ENCODE data around the gene GMDS. TPM values are rescaled to one million over a fixed set of nuclear protein-coding genes. Genes with fewer than 3 reads are reported as not detected.

GMDS gene
- total RNA-seq, 1 donor from 2014 or later, result 7.8 TPM

GRCh38 chr6:1616701-1617463, 628.5 kb downstream of the GMDS start:
- Histone ChIP-seq H3K27ac (ENCODE audit: low read depth, low read length) (no peak overlapping the region), H3K4me3 (ENCODE audit: low read length in 3 of 3) (no peak overlapping the region), H3K4me1 (ENCODE audit: control insufficient read depth in 3 of 3, insufficient read depth in 3 of 3, low read length in 3 of 3) (peaks cover 3 to 10% (median 8%) of the 10 kb centered on the region in 3 donors), H3K36me3 (ENCODE audit: control insufficient read depth in 3 of 3, insufficient read depth in 3 of 3, low read length in 3 of 3) (no peaks in the 10 kb centered on the region), H3K27me3 (ENCODE audit: control insufficient read depth in 3 of 3, insufficient read depth in 3 of 3, low read length in 3 of 3) (peaks cover 54 to 70% (median 60%) of the 10 kb centered on the region in 3 donors), H3K9me3 (ENCODE audit: control insufficient read depth in 3 of 3, low read length in 3 of 3) (no peaks in the 10 kb centered on the region), H3K9ac (ENCODE audit: low read depth in 1 of 3, low read length in 3 of 3) (no peak overlapping the region)

- peaks cover 53 to 67% (median 58%) of the 10 kb centered on the region in 3 donors for H3K27me3 ChIP-seq (ENCODE audit: control insufficient read depth in 3 of 3, insufficient read depth in 3 of 3, low read length in 3 of 3)
- no peaks in the 10 kb centered on the region for H3K9me3 ChIP-seq (ENCODE audit: control insufficient read depth in 3 of 3, low read length in 3 of 3)
- H3K9ac ChIP-seq (ENCODE audit: low read depth in 1 of 3, low read length in 3 of 3), result no peak overlapping the region
- H3K36me3 ChIP-seq (ENCODE audit: control insufficient read depth in 3 of 3, insufficient read depth in 3 of 3, low read length in 3 of 3), result no peaks in the 10 kb centered on the region
- H3K27ac ChIP-seq (ENCODE audit: low read depth, low read length), result no peak overlapping the region
- H3K4me3 ChIP-seq (ENCODE audit: low read length in 3 of 3), result no peak overlapping the region
- H3K4me1 ChIP-seq (ENCODE audit: control insufficient read depth in 3 of 3, insufficient read depth in 3 of 3, low read length in 3 of 3), result peaks cover 3 to 13% (median 9%) of the 10 kb centered on the region in 3 donors
Observed at GRCh38 chr6:1615853-1616420, 629.5 kb downstream of the GMDS start.

- Histone ChIP-seq H3K4me1 (ENCODE audit: control insufficient read depth in 3 of 3, insufficient read depth in 3 of 3, low read length in 3 of 3) (peaks cover 6 to 16% (median 9%) of the 10 kb centered on the region in 3 donors), H3K27me3 (ENCODE audit: control insufficient read depth in 3 of 3, insufficient read depth in 3 of 3, low read length in 3 of 3) (peaks cover 51 to 67% (median 57%) of the 10 kb centered on the region in 3 donors), H3K9me3 (ENCODE audit: control insufficient read depth in 3 of 3, low read length in 3 of 3) (no peaks in the 10 kb centered on the region), H3K9ac (ENCODE audit: low read depth in 1 of 3, low read length in 3 of 3) (no peak overlapping the region), H3K27ac (ENCODE audit: low read depth, low read length) (no peak overlapping the region), H3K4me3 (ENCODE audit: low read length in 3 of 3) (no peak overlapping the region), H3K36me3 (ENCODE audit: control insufficient read depth in 3 of 3, insufficient read depth in 3 of 3, low read length in 3 of 3) (no peaks in the 10 kb centered on the region)
Observed at GRCh38 chr6:1615151-1615852, 630.1 kb downstream of the GMDS start.

- H3K9ac ChIP-seq (ENCODE audit: low read depth in 1 of 3, low read length in 3 of 3), result no peak overlapping the region
- peaks cover 6 to 12% (median 9%) of the 10 kb centered on the region in 3 donors for H3K4me1 ChIP-seq (ENCODE audit: control insufficient read depth in 3 of 3, insufficient read depth in 3 of 3, low read length in 3 of 3)
- no peaks in the 10 kb centered on the region for H3K36me3 ChIP-seq (ENCODE audit: control insufficient read depth in 3 of 3, insufficient read depth in 3 of 3, low read length in 3 of 3)
- peaks cover 44 to 61% (median 50%) of the 10 kb centered on the region in 3 donors for H3K27me3 ChIP-seq (ENCODE audit: control insufficient read depth in 3 of 3, insufficient read depth in 3 of 3, low read length in 3 of 3)
- peak overlapping the region; percentile 44 for H3K27ac ChIP-seq (ENCODE audit: low read depth, low read length)
- H3K9me3 ChIP-seq (ENCODE audit: control insufficient read depth in 3 of 3, low read length in 3 of 3), result no peaks in the 10 kb centered on the region
- peak overlapping the region in 2 of 3 donors; percentile 49 to 58 for H3K4me3 ChIP-seq (ENCODE audit: low read length in 3 of 3)
Observed at GRCh38 chr6:1614448-1615150, 630.8 kb downstream of the GMDS start.

- peak overlapping the region; percentile 23 to 45 (median 38) for H3K9ac ChIP-seq (ENCODE audit: low read depth in 1 of 3, low read length in 3 of 3)
- H3K9me3 ChIP-seq (ENCODE audit: control insufficient read depth in 3 of 3, low read length in 3 of 3), result no peaks in the 10 kb centered on the region
- H3K36me3 ChIP-seq (ENCODE audit: control insufficient read depth in 3 of 3, insufficient read depth in 3 of 3, low read length in 3 of 3), result no peaks in the 10 kb centered on the region
- peak overlapping the region; percentile 44 for H3K27ac ChIP-seq (ENCODE audit: low read depth, low read length)
- peaks cover 48 to 65% (median 51%) of the 10 kb centered on the region in 3 donors for H3K27me3 ChIP-seq (ENCODE audit: control insufficient read depth in 3 of 3, insufficient read depth in 3 of 3, low read length in 3 of 3)
- peak overlapping the region; percentile 54 to 60 (median 58) for H3K4me3 ChIP-seq (ENCODE audit: low read length in 3 of 3)
- peaks cover 6 to 12% (median 9%) of the 10 kb centered on the region in 3 donors for H3K4me1 ChIP-seq (ENCODE audit: control insufficient read depth in 3 of 3, insufficient read depth in 3 of 3, low read length in 3 of 3)
Observed at GRCh38 chr6:1613688-1614447, 631.5 kb downstream of the GMDS start.

GRCh38 chr6:1613346-1613687, 632.1 kb downstream of the GMDS start:
- Histone ChIP-seq H3K4me1 (ENCODE audit: control insufficient read depth in 3 of 3, insufficient read depth in 3 of 3, low read length in 3 of 3) (peaks cover 9 to 15% (median 9%) of the 10 kb centered on the region in 3 donors), H3K27me3 (ENCODE audit: control insufficient read depth in 3 of 3, insufficient read depth in 3 of 3, low read length in 3 of 3) (peaks cover 54 to 64% (median 57%) of the 10 kb centered on the region in 3 donors), H3K36me3 (ENCODE audit: control insufficient read depth in 3 of 3, insufficient read depth in 3 of 3, low read length in 3 of 3) (no peaks in the 10 kb centered on the region), H3K9me3 (ENCODE audit: control insufficient read depth in 3 of 3, low read length in 3 of 3) (no peaks in the 10 kb centered on the region), H3K4me3 (ENCODE audit: low read length in 3 of 3) (peak overlapping the region; percentile 54 to 60 (median 58)), H3K9ac (ENCODE audit: low read depth in 1 of 3, low read length in 3 of 3) (peak overlapping the region in 2 of 3 donors; percentile 23 to 45), H3K27ac (ENCODE audit: low read depth, low read length) (no peak overlapping the region)

- H3K4me1 ChIP-seq (ENCODE audit: control insufficient read depth in 3 of 3, insufficient read depth in 3 of 3, low read length in 3 of 3), result peaks cover 9 to 19% (median 9%) of the 10 kb centered on the region in 3 donors
- H3K27me3 ChIP-seq (ENCODE audit: control insufficient read depth in 3 of 3, insufficient read depth in 3 of 3, low read length in 3 of 3), result peaks cover 57 to 67% (median 61%) of the 10 kb centered on the region in 3 donors
- H3K9ac ChIP-seq (ENCODE audit: low read depth in 1 of 3, low read length in 3 of 3), result no peak overlapping the region
- H3K9me3 ChIP-seq (ENCODE audit: control insufficient read depth in 3 of 3, low read length in 3 of 3), result no peaks in the 10 kb centered on the region
- H3K27ac ChIP-seq (ENCODE audit: low read depth, low read length), result no peak overlapping the region
- peak overlapping the region in 2 of 3 donors; percentile 30 to 58 for H3K4me3 ChIP-seq (ENCODE audit: low read length in 3 of 3)
- H3K36me3 ChIP-seq (ENCODE audit: control insufficient read depth in 3 of 3, insufficient read depth in 3 of 3, low read length in 3 of 3), result no peaks in the 10 kb centered on the region
Observed at GRCh38 chr6:1612974-1613306, 632.5 kb downstream of the GMDS start.

GRCh38 chr6:1612299-1612973, 633.0 kb downstream of the GMDS start:
- Histone ChIP-seq H3K9me3 (ENCODE audit: control insufficient read depth in 3 of 3, low read length in 3 of 3) (no peaks in the 10 kb centered on the region), H3K27ac (ENCODE audit: low read depth, low read length) (no peak overlapping the region), H3K4me3 (ENCODE audit: low read length in 3 of 3) (peak overlapping the region; percentile 61 to 76 (median 75)), H3K9ac (ENCODE audit: low read depth in 1 of 3, low read length in 3 of 3) (peak overlapping the region in 1 of 3 donors; percentile 64), H3K4me1 (ENCODE audit: control insufficient read depth in 3 of 3, insufficient read depth in 3 of 3, low read length in 3 of 3) (peaks cover 9 to 24% (median 12%) of the 10 kb centered on the region in 3 donors), H3K36me3 (ENCODE audit: control insufficient read depth in 3 of 3, insufficient read depth in 3 of 3, low read length in 3 of 3) (no peaks in the 10 kb centered on the region), H3K27me3 (ENCODE audit: control insufficient read depth in 3 of 3, insufficient read depth in 3 of 3, low read length in 3 of 3) (peaks cover 62 to 72% (median 66%) of the 10 kb centered on the region in 3 donors)

Measured in skeletal muscle tissue (tissue), 4 donors.